Suppressor macrophage treated with lipopolysaccharide for 4 hours (primary cell): ENCODE data around the gene TPK1.
"Not testable (repeated sequence)": the region's sequence is repeated elsewhere in the genome, so short reads cannot be mapped to it uniquely, and the experiment has no call there.

ENCODE experiments used
- DNase-seq: peaks from one replicate; pipeline ENCODE4 v3.0.0-alpha.2; 2020

The TPK1 gene

GRCh38 chr7:144459635-144460034 is 376.2 kb downstream of the TPK1 start:
- no peak for DNase-seq

GRCh38 chr7:144455040-144455404 is 380.8 kb downstream of the TPK1 start:
- no peak for DNase-seq

- no peak for DNase-seq
Measured at GRCh38 chr7:144454256-144455039, 381.4 kb downstream of the TPK1 start.

GRCh38 chr7:144452064-144452463 is 383.8 kb downstream of the TPK1 start:
- no peak for DNase-seq

GRCh38 chr7:144445590-144445989 is 390.3 kb downstream of the TPK1 start:
- DNase-seq, result no peak

- DNase-seq, result no peak
Measured at GRCh38 chr7:144439717-144440205, 396.1 kb downstream of the TPK1 start.

GRCh38 chr7:144438759-144439158 is 397.1 kb downstream of the TPK1 start:
- DNase-seq, result no peak

GRCh38 chr7:144437370-144438191 is 398.3 kb downstream of the TPK1 start:
- peak; percentile 62 for DNase-seq

GRCh38 chr7:144436500-144436899 is 399.4 kb downstream of the TPK1 start:
- no peak for DNase-seq

GRCh38 chr7:144428431-144428830 is 407.4 kb downstream of the TPK1 start:
- no peak for DNase-seq

GRCh38 chr7:144427539-144427938 is 408.3 kb downstream of the TPK1 start:
- DNase-seq, result not testable (repeated sequence)

- not testable (repeated sequence) for DNase-seq
Measured at GRCh38 chr7:144418931-144419330, 416.9 kb downstream of the TPK1 start.

GRCh38 chr7:144416341-144416740 is 419.5 kb downstream of the TPK1 start:
- DNase-seq, result no peak

- no peak for DNase-seq
Measured at GRCh38 chr7:144415858-144416257, 420.0 kb downstream of the TPK1 start.

- DNase-seq, result no peak
Measured at GRCh38 chr7:144414815-144415214, 421.0 kb downstream of the TPK1 start.

GRCh38 chr7:144410441-144410840 is 425.4 kb downstream of the TPK1 start:
- no peak for DNase-seq

- DNase-seq, result no peak
Measured at GRCh38 chr7:144408121-144408520, 427.7 kb downstream of the TPK1 start.

- no peak for DNase-seq
Measured at GRCh38 chr7:144407266-144407931, 428.5 kb downstream of the TPK1 start.

- no peak for DNase-seq
Measured at GRCh38 chr7:144404946-144405345, 430.9 kb downstream of the TPK1 start.

- no peak for DNase-seq
Measured at GRCh38 chr7:144403649-144404061, 432.2 kb downstream of the TPK1 start, which contains the start of gene NOBOX. NOBOX (minus strand) TSS chr7:144403693.

GRCh38 chr7:144403102-144403501 is 432.8 kb downstream of the TPK1 start:
- no peak for DNase-seq
